HS-27A (cell line): ENCODE results near the gene FBN1.
A peak's percentile ranks its signal among the peaks of the same experiment; 100 is the strongest.

Experiments
- DNase-seq: peaks from one replicate; pipeline ENCODE4 v3.0.0-alpha.2; 2012; ENCODE audit warnings: low read depth, missing footprints

FBN1 gene

GRCh38 chr15:48622237-48622636 is 23.3 kb downstream of the FBN1 start:
- DNase-seq, result no peak

- DNase-seq, result no peak
Measured at GRCh38 chr15:48619446-48619845, 26.1 kb downstream of the FBN1 start.

- DNase-seq, result no peak
Measured at GRCh38 chr15:48617619-48618018, 27.9 kb downstream of the FBN1 start.

GRCh38 chr15:48616216-48616615 is 29.3 kb downstream of the FBN1 start:
- no peak for DNase-seq

- no peak for DNase-seq
Measured at GRCh38 chr15:48614051-48614450, 31.5 kb downstream of the FBN1 start.

- no peak for DNase-seq
Measured at GRCh38 chr15:48609486-48609885, 36.0 kb downstream of the FBN1 start.

- DNase-seq, result no peak
Measured at GRCh38 chr15:48607846-48608245, 37.7 kb downstream of the FBN1 start.

GRCh38 chr15:48604567-48604966 is 40.9 kb downstream of the FBN1 start:
- DNase-seq, result no peak

GRCh38 chr15:48603922-48604321 is 41.6 kb downstream of the FBN1 start:
- no peak for DNase-seq

GRCh38 chr15:48603123-48603500 is 42.4 kb downstream of the FBN1 start:
- DNase-seq, result no peak

- no peak for DNase-seq
Measured at GRCh38 chr15:48602358-48603122, 43.0 kb downstream of the FBN1 start.

GRCh38 chr15:48601095-48601494 is 44.4 kb downstream of the FBN1 start:
- DNase-seq, result no peak

GRCh38 chr15:48596841-48597240 is 48.7 kb downstream of the FBN1 start:
- no peak for DNase-seq

GRCh38 chr15:48596415-48596814 is 49.1 kb downstream of the FBN1 start:
- DNase-seq, result no peak

- DNase-seq, result no peak
Measured at GRCh38 chr15:48595981-48596380, 49.5 kb downstream of the FBN1 start.

GRCh38 chr15:48592933-48593332 is 52.6 kb downstream of the FBN1 start:
- DNase-seq, result no peak

- DNase-seq, result peak; percentile 58
Measured at GRCh38 chr15:48592221-48592731, 53.2 kb downstream of the FBN1 start.

- no peak for DNase-seq
Measured at GRCh38 chr15:48590723-48591122, 54.8 kb downstream of the FBN1 start.

GRCh38 chr15:48584812-48585563 is 60.5 kb downstream of the FBN1 start:
- no peak for DNase-seq

GRCh38 chr15:48584090-48584811 is 61.3 kb downstream of the FBN1 start:
- DNase-seq, result no peak

GRCh38 chr15:48582452-48583247 is 62.9 kb downstream of the FBN1 start:
- peak; percentile 78 for DNase-seq

GRCh38 chr15:48581219-48581618 is 64.3 kb downstream of the FBN1 start:
- DNase-seq, result no peak
